K562 (cell line): Measurements from ENCODE around the gene CEBPZ.

Source experiments
- ARNT ChIP-seq, 2 experiments: fragments of 450-650 bp; IDR thresholded peaks; 2 replicates each; pipeline ENCODE4 v1.6.1; 2016; ENCODE audit warnings: mild to moderate bottlenecking in 1 of 2
- BACH1 ChIP-seq: fragments of 200-800 bp; sonication (Bioruptor generic); IDR thresholded peaks from 2 replicates; pipeline ENCODE4 v1.6.1; 2016; ENCODE audit warnings: missing genetic modification characterization, missing compliant biosample characterization
- CHD7 ChIP-seq: fragments of 200-600 bp; sonication (generic); IDR thresholded peaks from one replicate; pipeline ENCODE4 v1.6.1; 2012; ENCODE audit warnings: mild to moderate bottlenecking, low read depth, low read length, inconsistent platforms
- CTCF ChIP-seq, 3 experiments: IDR thresholded peaks in 2 of 3; conservative IDR thresholded peaks in 1 of 3; 2 replicates each; pipeline ENCODE4 v1.5.1; 2011 to 2012; ENCODE audit warnings: low read length in 3 of 3, mild to moderate bottlenecking in 3 of 3, control low read depth in 2 of 3, improper control_type of control experiment in 1 of 3, inconsistent platforms in 1 of 3, low read depth in 1 of 3, mixed read lengths in 1 of 3, moderate library complexity in 1 of 3; ENCODE audit not compliant: insufficient read depth in 2 of 3
- HMGXB4 ChIP-seq: sonication (generic); formaldehyde crosslinking; IDR thresholded peaks from 2 replicates; pipeline ENCODE4 v1.8.1; 2023; ENCODE audit warnings: mild to moderate bottlenecking, missing genetic modification reagents
- RBM25 ChIP-seq: fragments of 200-400 bp; formaldehyde crosslinking; IDR thresholded peaks from 2 replicates; pipeline ENCODE4 v1.6.1; 2018; ENCODE audit warnings: low read length, low read depth, moderate library complexity; ENCODE audit not compliant: severe bottlenecking
- USF2 ChIP-seq: sonication (generic); formaldehyde crosslinking; IDR thresholded peaks from 2 replicates; pipeline ENCODE4 v1.5.0; 2020; ENCODE audit warnings: missing genetic modification reagents
- ZNF3 ChIP-seq: fragments of 250-450 bp; sonication (Bioruptor Pico); IDR thresholded peaks from 2 replicates; pipeline ENCODE4 v1.5.0; 2021; ENCODE audit warnings: mild to moderate bottlenecking, moderate library complexity
- ZNF639 ChIP-seq, 2 experiments: fragments of 200-800 bp in 1 of 2; sonication (Bioruptor generic) in 1 of 2; sonication (generic) in 1 of 2; formaldehyde crosslinking in 1 of 2; IDR thresholded peaks in 1 of 2; conservative IDR thresholded peaks in 1 of 2; 2 replicates each; pipeline versions ENCODE4 v1.5.0 to v1.6.1; 2016 to 2020; ENCODE audit warnings: missing compliant biosample characterization in 1 of 2, missing genetic modification characterization in 1 of 2, missing genetic modification reagents in 1 of 2

- no peak for TF ChIP-seq USF2
- TF ChIP-seq CTCF (IDR thresholded peaks at IDR 0.05 in 2 of 3, conservative IDR thresholded peaks at IDR 0.05 in 1 of 3; ENCODE audit: insufficient read depth in 2 of 3, low read depth in 1 of 3, low read length in 3 of 3), result no peak
- no peak for TF ChIP-seq BACH1
- no peak for TF ChIP-seq RBM25
- no peak for TF ChIP-seq ZNF3
- no peak for TF ChIP-seq HMGXB4
- TF ChIP-seq CHD7, result no peak
- no peak for TF ChIP-seq ARNT (IDR thresholded peaks at IDR 0.05)
- no peak for TF ChIP-seq ZNF639 (CRISPR knock-in tag; conservative IDR thresholded peaks at IDR 0.05 in 1 of 2, IDR thresholded peaks at IDR 0.05 in 1 of 2)
Observed at GRCh38 chr2:37244017-37244416, 12.6 kb upstream of the CEBPZ start.
